ENCODE data around the gene GBX1.
A peak's percentile ranks its signal among the peaks of the same experiment; 100 is the strongest.

GBX1 gene

DNA sequence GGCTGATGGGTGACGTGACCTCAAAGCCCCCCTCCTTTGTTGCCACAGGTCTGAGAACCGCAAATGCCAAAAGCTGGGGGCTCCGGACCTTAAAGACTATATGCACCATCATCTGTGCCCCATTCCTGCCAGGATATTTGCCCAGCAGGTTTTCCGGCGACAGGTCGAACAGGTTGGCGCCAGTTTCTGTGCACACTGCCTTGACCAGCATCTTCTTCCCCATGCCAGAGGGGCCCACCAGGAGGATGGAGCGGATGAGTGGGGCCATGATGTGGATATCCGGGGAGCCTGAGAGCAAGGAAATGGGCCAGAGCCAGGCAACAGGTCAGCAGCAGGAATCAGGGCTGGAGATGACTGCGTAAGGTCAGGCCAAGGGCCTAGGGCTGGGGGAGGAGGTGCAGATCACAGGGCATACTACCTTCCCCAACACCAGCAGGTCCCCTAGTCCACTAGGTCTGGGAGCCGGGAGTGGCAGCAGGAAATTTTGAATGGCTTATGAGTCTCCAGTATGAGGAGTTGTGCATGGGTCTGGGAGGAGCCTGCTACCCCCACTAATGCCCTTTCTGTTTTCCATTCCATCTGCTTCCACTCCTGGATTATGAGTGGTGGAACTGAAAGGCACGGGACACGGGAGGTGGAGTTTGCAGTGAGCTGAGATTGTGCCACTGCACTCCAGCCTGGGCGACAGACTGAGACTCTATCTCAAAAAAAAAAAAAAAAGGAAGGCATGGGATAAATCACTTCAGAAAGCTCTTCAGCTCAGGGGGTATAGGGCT is 25.9 kb upstream of the GBX1 start:
- no peak for DNase-seq

GRCh38 chr7:151192002-151192539 is 24.6 kb upstream of the GBX1 start:
- DNase-seq, result no peak

DNA sequence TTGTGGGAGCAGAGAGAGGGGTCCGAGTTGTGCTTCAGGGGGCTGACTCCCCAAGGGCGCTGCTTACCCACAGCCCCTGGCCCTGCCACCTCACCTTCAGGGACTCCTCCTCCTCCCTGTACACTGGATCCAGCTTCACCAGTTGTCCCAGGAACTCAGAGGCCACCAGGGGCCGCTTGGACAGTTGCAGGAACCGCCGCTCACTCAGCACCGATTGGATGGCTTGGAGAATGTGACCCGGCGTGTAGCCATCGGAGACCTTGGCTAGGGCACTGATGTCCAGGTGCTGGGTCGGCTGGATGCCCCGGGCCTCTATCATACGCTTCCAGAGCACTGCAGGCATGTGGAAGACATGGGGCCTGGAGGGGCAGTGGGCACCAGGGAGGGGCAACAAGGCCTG is 24.1 kb upstream of the GBX1 start:
- no peak for DNase-seq

DNA sequence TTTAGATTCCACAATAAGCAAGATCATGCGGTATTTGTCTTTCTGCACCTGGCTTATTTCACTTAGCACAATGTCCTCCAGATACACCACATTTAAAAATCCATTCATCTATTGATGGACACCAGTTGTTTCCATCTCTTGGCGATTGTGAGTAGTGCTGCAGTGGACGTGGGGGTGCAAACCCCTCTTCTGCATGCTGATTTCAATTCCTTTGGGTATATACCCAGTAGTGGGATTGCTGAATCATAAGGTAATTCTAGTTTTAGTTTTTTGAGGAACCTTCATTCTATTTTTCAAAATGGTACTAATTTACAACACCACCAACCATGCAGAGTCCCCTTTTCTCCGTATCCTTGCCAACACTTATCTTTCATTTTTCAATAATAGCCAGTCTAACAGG is 21.5 kb upstream of the GBX1 start:
- no peak for DNase-seq

DNA sequence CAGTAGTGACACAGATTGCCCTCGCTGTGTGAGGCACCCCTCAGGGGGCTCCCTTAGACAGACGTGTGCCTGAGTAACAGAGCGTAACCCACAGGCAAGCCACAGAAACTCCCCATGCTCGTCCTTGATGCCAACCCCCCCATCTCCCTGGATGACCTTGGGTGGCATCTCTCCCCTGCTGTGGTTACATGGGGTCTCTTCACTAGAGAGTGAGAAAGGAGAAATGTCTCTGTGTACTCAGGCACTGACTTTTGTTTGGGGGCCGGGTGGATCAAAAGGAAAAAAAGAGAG is 20.7 kb upstream of the GBX1 start:
- no peak for DNase-seq

GRCh38 chr7:151187409-151188251 is 20.1 kb upstream of the GBX1 start:
- no peak for DNase-seq

DNA sequence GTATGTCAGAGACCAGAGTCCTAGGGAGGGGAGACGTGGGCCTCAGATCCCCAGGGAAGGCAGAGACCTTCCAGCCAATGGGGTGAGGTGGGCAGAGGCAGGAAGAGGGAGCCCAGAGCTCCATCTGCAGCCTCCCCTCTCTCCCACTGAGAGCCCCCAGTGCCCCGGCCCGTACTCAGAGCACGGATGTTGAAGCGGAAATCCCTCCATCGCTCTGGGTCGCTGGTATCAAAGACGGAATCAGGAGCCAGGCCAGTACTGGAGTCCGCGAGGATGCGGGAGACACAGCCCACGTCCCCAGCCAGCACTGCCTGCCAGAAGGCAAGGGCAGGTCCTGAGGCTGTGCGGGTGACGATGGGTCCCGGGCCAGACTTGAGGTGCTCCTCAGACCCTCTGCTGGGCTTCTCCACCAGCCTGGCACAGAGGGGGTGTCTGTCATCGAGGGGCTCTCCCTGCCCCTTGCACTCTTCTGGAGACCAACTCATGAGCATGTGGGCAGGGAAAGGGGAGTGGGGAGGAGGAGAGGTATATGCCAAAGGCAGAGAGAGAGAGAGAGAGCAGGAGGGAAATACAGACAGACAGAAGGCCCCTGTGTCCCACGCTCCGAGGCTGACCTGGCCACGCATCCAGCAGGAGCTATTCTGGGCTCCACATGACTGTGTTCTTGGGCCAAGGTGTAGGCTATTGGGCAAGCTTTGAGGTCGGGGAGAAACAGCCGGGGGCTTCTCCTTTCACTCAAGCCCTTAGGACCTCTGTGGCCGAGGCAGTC is 19.3 kb upstream of the GBX1 start, which contains the start of gene ASB10:
Gene ASB10 (minus strand): TSS at position 611 of the 769 bp plus-strand sequence. CDS start 120 bp downstream, at position 491.
- DNase-seq, result no peak

DNA sequence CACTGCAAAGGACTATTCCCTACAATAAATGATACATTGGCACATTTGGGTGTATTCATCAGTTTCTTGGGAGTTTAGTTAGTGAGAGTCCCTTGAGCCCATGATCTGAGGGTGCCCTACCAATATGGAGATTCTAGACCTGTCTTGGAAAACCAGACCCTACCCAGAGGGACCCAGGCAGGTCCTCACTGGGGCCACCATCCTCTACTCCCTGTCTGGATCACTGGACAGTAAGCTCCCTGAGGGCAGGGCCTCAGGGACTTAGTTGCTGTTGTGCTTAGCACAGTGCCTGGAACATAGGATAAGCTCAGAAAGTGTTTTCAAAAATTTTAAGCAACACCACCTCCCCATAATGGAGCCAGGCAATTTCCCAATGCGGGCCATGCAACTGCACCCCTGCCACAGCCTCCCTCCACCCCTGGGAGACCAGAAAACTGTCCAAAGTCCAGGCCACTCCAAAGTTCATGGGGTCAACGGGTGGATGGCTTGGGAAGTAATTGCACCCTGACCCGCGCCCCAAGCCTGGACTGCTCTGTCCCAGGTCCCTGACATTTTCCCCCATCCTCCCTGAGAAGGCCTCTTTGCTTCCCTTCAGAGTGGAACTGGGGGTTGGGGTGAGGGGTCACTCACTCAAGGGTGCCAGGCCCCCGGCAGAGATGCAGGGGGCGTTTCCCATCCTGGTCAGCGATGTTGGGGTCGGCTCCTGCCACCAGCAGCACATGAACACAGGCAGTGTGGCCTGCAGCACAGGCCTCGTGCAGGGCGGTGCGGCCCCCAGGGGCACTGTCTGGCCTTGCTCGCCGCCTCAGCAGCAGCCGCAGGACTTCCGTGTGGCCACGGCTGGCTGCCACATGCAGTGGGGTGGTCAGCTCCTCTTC is 18.5 kb upstream of the GBX1 start:
- no peak for DNase-seq

- no peak for DNase-seq
Observed at GRCh38 chr7:151181011-151181431, 13.5 kb upstream of the GBX1 start.

DNA sequence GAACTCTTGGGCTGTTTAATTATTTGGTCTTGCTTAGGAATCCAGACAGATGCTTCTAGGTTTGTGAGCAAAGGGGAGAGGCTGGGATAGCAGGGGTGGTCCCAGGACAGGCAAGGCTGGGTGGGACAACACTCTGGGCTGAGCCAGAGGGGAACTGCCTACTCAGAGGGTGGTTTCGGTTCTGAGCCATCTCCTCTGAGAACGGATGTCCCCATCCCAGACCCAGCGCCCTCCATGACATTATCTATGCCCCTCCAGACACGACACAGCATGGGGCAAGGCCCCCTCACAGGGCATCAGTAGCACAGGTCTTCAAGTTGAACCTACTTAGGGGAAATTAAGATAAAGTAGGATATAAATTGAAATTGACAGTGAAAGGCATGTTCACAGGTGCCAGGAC is 12.5 kb upstream of the GBX1 start:
- DNase-seq, result no peak

- no peak for DNase-seq
Observed at GRCh38 chr7:151179287-151179860, 11.9 kb upstream of the GBX1 start.

DNA sequence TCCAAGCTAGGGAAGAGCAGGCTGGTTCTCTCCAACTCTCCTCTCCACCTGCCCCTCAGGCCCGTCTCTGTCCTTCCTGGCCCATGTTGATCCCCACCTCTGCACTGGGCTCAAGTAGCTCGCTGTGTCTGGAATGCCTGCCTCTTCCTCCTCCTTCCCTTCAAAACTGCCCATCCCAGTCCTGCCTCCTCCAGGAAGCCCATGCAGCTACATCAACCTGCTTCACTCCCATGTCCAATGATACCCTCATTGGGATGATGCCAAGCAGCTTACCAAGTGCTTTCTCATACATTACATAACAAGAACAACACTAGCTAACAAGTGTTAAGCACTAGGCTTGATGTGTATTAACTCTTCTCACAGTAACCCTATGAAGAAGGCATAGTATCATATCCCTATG is 11.3 kb upstream of the GBX1 start:
- DNase-seq, result no peak

DNA sequence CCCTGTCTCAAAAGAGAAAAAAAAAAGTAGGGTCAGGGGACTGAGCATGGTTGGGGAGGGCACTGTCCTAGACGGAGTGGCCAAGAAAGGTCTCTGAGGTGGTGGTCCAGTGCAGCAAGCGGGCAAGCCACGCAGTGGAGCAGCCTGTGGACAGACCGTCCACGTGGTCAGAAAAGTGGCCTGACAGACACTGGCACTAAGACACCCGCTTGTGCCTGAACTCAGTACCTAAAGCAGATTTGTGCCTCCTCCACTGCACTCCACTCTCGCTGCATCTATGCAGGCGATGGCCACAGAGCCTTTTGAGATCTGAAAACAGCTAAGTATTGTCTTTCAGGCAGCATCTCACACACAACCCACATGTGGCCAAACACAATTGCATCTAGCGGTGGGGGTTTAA is 10.7 kb upstream of the GBX1 start:
- DNase-seq, result no peak

- DNase-seq, result no peak
Observed at GRCh38 chr7:151177310-151177709, 9.8 kb upstream of the GBX1 start.

- no peak for DNase-seq
Observed at GRCh38 chr7:151176401-151176800, 8.9 kb upstream of the GBX1 start.

DNA sequence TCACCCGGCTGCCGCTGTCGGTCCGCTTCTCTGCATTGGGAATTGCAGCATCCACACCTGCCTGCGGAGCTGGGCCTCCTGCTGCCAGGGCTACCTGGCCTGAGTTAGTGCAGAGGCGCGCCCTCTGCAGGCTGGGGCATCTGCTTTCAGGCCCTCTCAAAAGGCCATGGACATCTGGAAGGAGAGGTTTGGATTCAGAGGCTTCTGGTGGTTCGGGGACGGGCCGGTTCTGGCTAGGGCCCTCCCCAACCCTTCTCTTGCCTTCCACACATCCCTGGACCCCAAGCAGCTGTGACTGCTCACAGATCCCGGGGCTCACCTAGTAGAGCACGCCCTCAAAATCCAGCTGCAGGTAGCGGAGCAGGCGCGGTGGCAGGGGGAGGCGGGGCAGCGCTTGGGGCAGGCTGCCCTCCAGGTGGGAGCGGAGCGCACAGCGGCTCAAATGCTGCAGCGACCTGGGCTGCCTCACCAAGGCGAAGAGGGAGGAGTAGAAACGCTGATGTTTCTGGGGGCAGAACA is 8.4 kb upstream of the GBX1 start:
- DNase-seq, result no peak

DNA sequence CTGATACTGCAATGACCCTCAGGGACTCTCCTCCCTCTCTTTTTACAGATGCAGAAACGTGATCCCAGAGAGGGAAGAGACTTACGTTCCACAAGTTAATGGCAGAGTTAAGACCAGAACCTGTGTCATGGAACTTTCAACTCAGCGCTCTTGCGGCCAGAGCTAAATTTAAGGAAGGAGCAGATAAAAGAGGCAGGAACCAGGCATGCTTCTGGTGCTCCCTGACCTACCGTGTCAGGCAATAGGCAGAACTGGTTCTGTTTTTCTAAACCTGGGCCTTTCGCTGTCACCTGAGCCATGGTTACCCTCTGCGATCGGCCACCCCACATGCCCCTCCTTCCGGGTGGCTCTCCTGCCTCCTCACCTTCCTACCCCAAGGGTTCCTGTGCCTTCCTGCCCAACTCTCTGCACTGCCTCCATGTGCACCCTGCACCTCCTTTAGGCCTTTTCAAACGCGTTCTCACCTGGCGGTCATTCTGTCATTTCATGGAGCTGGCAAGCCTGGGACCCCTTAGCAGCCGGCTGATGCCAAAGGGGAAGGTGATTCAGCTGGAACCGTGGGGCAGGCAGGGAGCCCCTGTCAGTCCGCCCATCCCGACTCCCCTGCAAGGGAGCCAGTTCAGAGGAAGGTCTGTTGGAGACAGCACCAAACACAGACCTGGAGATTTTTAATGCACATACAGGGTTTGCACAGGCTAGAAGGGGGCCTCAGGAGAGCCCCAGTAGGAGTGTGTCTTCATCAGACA is 7.7 kb upstream of the GBX1 start:
- no peak for DNase-seq

DNA sequence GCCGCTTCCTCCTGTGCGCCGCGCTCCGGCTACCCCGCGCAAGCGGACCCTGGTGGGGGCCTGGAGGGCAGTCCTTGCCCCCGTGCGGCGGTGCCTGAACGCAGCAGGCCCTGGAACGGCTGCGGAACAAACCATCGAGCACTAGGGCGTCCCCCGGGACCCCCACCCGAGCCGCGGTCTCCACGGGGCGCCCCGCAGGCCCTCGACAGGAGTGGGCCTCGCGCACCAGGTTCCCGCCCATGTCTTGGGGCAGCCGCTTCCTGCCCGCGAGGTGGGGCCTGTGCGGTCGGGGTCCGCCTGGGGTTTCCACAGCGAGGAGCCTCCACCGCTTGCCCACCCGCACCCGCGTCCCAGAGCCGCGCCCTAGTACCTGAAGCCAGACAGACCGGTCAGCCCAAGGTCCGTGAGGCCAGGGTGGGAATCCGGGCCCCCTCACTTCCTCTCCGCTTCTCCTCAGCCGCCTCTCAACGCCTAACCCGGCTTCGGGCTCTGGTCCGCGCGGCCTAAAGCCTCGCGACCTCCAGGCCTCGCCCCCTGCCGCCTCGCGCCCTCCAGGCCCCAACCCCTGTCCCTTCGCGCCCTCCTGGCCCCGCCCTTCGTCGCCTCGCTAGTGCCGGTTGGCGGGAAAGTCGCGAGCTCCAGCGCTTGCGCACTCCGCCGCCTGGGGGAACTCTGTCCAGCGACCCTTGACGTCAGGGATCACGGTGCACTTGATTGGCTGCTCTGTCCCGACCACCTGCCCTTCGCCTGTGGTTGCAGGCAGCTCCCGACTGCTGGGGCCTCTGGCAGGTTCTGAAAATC is 7.0 kb upstream of the GBX1 start:
- DNase-seq, result peak; percentile 20

GRCh38 chr7:151173386-151174245 is 6.1 kb upstream of the GBX1 start:
- no peak for DNase-seq
